ENCODE results near the gene PVALEF.

DNA sequence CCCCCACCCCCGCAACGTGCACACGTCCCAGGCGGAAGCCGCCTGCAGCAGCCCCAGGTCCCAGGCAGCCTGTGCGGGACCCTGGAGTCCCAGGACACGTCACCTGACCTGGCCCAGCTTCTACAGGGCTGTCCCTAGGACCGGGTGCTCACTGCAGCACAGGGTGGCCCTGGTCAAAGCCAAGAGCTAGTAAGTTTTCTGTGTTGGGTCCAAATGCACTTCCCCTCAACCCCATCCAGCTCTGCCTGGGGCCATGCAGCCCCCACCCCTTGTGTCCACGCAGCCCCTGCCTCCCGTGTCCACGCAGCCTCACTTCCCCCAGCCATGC, 22.1 kb upstream of the PVALEF start:
- TF ChIP-seq, protein P1, sequence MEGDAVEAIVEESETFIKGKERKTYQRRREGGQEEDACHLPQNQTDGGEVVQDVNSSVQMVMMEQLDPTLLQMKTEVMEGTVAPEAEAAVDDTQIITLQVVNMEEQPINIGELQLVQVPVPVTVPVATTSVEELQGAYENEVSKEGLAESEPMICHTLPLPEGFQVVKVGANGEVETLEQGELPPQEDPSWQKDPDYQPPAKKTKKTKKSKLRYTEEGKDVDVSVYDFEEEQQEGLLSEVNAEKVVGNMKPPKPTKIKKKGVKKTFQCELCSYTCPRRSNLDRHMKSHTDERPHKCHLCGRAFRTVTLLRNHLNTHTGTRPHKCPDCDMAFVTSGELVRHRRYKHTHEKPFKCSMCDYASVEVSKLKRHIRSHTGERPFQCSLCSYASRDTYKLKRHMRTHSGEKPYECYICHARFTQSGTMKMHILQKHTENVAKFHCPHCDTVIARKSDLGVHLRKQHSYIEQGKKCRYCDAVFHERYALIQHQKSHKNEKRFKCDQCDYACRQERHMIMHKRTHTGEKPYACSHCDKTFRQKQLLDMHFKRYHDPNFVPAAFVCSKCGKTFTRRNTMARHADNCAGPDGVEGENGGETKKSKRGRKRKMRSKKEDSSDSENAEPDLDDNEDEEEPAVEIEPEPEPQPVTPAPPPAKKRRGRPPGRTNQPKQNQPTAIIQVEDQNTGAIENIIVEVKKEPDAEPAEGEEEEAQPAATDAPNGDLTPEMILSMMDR (optimal IDR thresholded peaks at IDR 0.05 in 1 of 3, IDR thresholded peaks at IDR 0.05 in 1 of 3, conservative IDR thresholded peaks at IDR 0.05 in 1 of 3; ENCODE audit: extremely low read depth in 1 of 3, insufficient read depth in 2 of 3, low read length in 3 of 3) = no peak
- TF ChIP-seq EZH2 (IDR thresholded peaks at IDR 0.05; ENCODE audit: low read length) = no peak

Data from keratinocyte (primary cell).